CD8-positive, alpha-beta memory T cell (primary cell): ENCODE measurements around the gene FAM180A. TPM values are rescaled to one million over a fixed set of nuclear protein-coding genes. Genes with fewer than 3 reads are reported as not detected.
A peak's percentile ranks its signal among the peaks of the same experiment; 100 is the strongest.

Source experiments
- CTCF ChIA-PET: fragments of 350-600 bp; sonication (Branson Sonifier 250); formaldehyde crosslinking; loops from one replicate; lab custom pipeline; 2021; ENCODE audit warnings: antibody characterized with exemption; lab: Charles Lee
- POLR2A ChIA-PET: fragments of 350-600 bp; sonication (Branson Sonifier 250); formaldehyde crosslinking; loops from one replicate; lab custom pipeline; 2021; ENCODE audit warnings: antibody characterized with exemption; lab: Charles Lee
- DNase-seq, 5 donors: peaks; one replicate each; pipeline versions ENCODE4 v3.0.0 to v3.0.0-alpha.2; 2020 to 2022; ENCODE audit warnings: mixed read lengths in 1 of 5
- H3K27ac ChIP-seq: one replicate; pipeline ENCODE4 v1.7.0; 2013; ENCODE audit warnings: low read depth, mild to moderate bottlenecking, low read length, moderate library complexity
- H3K27me3 ChIP-seq: 2 replicates; pipeline ENCODE4 v1.7.0; 2013; ENCODE audit warnings: low read length, mild to moderate bottlenecking; ENCODE audit not compliant: insufficient read depth, poor library complexity, severe bottlenecking
- H3K36me3 ChIP-seq: 2 replicates; pipeline ENCODE4 v1.7.0; 2013; ENCODE audit warnings: mild to moderate bottlenecking, low read length, moderate library complexity; ENCODE audit not compliant: insufficient read depth
- H3K4me1 ChIP-seq: 2 replicates; pipeline ENCODE4 v1.7.0; 2013; ENCODE audit warnings: mild to moderate bottlenecking, low read length, moderate library complexity; ENCODE audit not compliant: insufficient read depth
- H3K4me3 ChIP-seq: 2 replicates; pipeline ENCODE4 v1.7.0; 2013; ENCODE audit warnings: mild to moderate bottlenecking, low read length
- H3K9me3 ChIP-seq: 2 replicates; pipeline ENCODE4 v1.7.0; 2013; ENCODE audit warnings: mild to moderate bottlenecking, low read length
- H3K27ac Mint-ChIP-seq, 8 donors: one replicate each; pipeline ENCODE4 v1.8.0; 2020 to 2021; ENCODE audit warnings: mixed read lengths in 8 of 8, mild to moderate bottlenecking in 6 of 8, inconsistent platforms in 3 of 8, moderate library complexity in 3 of 8
- H3K27me3 Mint-ChIP-seq, 2 donors: one replicate each; pipeline ENCODE4 v1.8.0; 2020 to 2021; ENCODE audit warnings: mixed read lengths in 2 of 2, mild to moderate bottlenecking in 1 of 2, moderate library complexity in 1 of 2
- H3K36me3 Mint-ChIP-seq, 3 donors: one replicate each; pipeline ENCODE4 v1.8.0; 2020 to 2021; ENCODE audit warnings: mixed read lengths in 3 of 3, inconsistent platforms in 1 of 3, mild to moderate bottlenecking in 1 of 3
- H3K4me1 Mint-ChIP-seq, 3 donors: one replicate each; pipeline ENCODE4 v1.8.0; 2020 to 2021; ENCODE audit warnings: mixed read lengths in 3 of 3, inconsistent platforms in 1 of 3, mild to moderate bottlenecking in 1 of 3
- H3K4me3 Mint-ChIP-seq, 7 donors: one replicate each; pipeline ENCODE4 v1.8.0; 2020 to 2021; ENCODE audit warnings: mixed read lengths in 7 of 7, mild to moderate bottlenecking in 6 of 7, moderate library complexity in 4 of 7, inconsistent platforms in 2 of 7
- H3K9me3 Mint-ChIP-seq, 5 donors: one replicate each; pipeline ENCODE4 v1.8.0; 2020 to 2022; ENCODE audit warnings: mixed read lengths in 5 of 5, mild to moderate bottlenecking in 3 of 5, moderate library complexity in 2 of 5, inconsistent platforms in 1 of 5
- polyA plus RNA-seq: library from polyadenylated mRNA; unstranded; fragments of 300-500 nt; fragmentation: Illumina TruSeq; gene quantifications from one replicate; pipeline ENCODE4 v1.2.3, GENCODE V29; 2021
- total RNA-seq, 2 experiments: library from RNA; stranded (reverse); gene quantifications; one replicate each; pipeline ENCODE4 v1.2.3, GENCODE V29; 2021

The FAM180A gene
- total RNA-seq (not detected), polyA plus RNA-seq (not detected)

DNA sequence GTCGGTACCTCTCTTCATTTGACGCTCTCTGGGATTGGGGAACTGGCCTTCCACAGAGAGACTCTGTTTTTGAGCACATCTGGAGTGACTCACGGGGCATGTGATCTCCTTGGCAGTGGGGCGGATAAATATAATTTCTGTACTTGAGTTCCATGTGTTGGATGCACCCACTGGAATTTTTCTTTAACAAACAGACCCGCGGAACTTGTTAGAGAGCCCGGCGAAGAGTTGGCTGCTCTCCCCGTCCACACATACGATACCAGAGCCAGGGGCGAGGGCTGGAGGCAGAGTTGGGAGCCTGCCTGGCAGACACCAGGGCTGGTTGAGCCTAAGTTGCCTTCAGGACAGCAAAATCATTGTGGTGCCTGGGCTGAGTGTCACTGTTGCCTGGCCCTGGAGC, at the start of gene FAM180A:
FAM180A (minus strand) TSS at position 44 of the 400 bp plus-strand sequence. CDS start 233 bp downstream, outside the sequence.
- POLR2A ChIA-PET = no interaction called here
- H3K9me3 Mint-ChIP-seq = no peaks in the 10 kb centered on the region
- CTCF ChIA-PET = no interaction called here

DNA sequence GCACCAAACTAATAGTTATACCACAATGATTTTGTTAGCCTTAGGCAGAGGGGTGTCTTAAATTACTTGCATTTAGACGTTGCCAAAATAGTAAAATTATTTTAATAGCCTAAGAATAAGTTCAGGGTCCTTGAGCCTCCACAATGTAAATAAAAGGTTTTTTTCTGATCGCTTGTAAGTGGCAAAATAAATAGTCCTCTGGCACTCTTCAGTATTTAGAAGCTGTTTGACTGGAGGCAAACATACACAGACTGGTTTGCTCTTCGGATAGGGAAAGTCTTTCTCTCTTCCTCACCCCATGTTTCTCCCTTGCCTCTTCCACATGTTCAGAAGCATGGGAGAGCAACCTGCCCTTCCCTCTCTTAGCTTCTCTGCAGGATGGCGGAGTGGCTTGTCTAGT, 49.5 kb upstream of the FAM180A start:
- H3K4me3 Mint-ChIP-seq = no peak overlapping the region
- H3K9me3 ChIP-seq = no peaks in the 10 kb centered on the region

More for the DNA sequence above, at the start of gene FAM180A:
- Mint-ChIP-seq H3K36me3 (no peaks in the 10 kb centered on the region), H3K27me3 (peaks cover 4 to 11% of the 10 kb centered on the region in 2 donors), H3K4me3 (no peak within 1 kb of the TSS), H3K27ac (peak within 1 kb of the TSS in 1 of 8 donors; percentile 41), H3K4me1 (no peaks in the 10 kb centered on the region)
- Histone ChIP-seq H3K27me3 (no peaks in the 10 kb centered on the region), H3K4me1 (no peaks in the 10 kb centered on the region), H3K4me3 (no peak within 1 kb of the TSS), H3K36me3 (no peaks in the 10 kb centered on the region), H3K27ac (no peak within 1 kb of the TSS), H3K9me3 (no peaks in the 10 kb centered on the region)
- DNase-seq = no peak

GRCh38 chr7:135795846-135796570, 47.4 kb upstream of the FAM180A start:
- no peaks in the 10 kb centered on the region for H3K9me3 ChIP-seq
- no peak overlapping the region for H3K4me3 ChIP-seq
- no peaks in the 10 kb centered on the region for H3K36me3 ChIP-seq
- H3K27me3 Mint-ChIP-seq = peaks cover 3 to 32% of the 10 kb centered on the region in 2 donors
- peaks cover 3 to 12% (median 5%) of the 10 kb centered on the region in 3 donors for H3K4me1 Mint-ChIP-seq
- H3K27ac Mint-ChIP-seq = no peak overlapping the region
- peaks cover 2% of the 10 kb centered on the region for H3K4me1 ChIP-seq
- H3K27ac ChIP-seq = no peak overlapping the region
- ChIA-PET POLR2A (no interaction called here), CTCF (interaction anchor here (0.8 to 1.8 kb wide), 2 partner anchors 214 to 217 kb away, joined by 4 read pairs; no protein-coding TSS in a partner anchor)
- no peak for DNase-seq
- peaks cover 15% of the 10 kb centered on the region for H3K27me3 ChIP-seq
- H3K4me3 Mint-ChIP-seq = no peak overlapping the region
- no peaks in the 10 kb centered on the region for H3K9me3 Mint-ChIP-seq
- H3K36me3 Mint-ChIP-seq = no peaks in the 10 kb centered on the region

More for the DNA sequence above, 49.5 kb upstream of the FAM180A start:
- H3K36me3 Mint-ChIP-seq = no peaks in the 10 kb centered on the region
- peaks cover 7 to 16% (median 8%) of the 10 kb centered on the region in 3 donors for H3K4me1 Mint-ChIP-seq
- CTCF ChIA-PET = interaction anchor here (0.9 to 2.5 kb wide), 3 partner anchors 10 to 214 kb away, joined by 3 to 14 read pairs (median 4); no protein-coding TSS in a partner anchor
- DNase-seq = no peak
- peak overlapping the region in 1 of 8 donors; percentile 30 for H3K27ac Mint-ChIP-seq
- H3K36me3 ChIP-seq = no peaks in the 10 kb centered on the region
- POLR2A ChIA-PET = no interaction called here
- no peak overlapping the region for H3K27ac ChIP-seq
- no peaks in the 10 kb centered on the region for H3K9me3 Mint-ChIP-seq
- H3K27me3 Mint-ChIP-seq = peaks cover 3 to 29% of the 10 kb centered on the region in 2 donors
- no peak overlapping the region for H3K4me3 ChIP-seq
- peaks cover 15% of the 10 kb centered on the region for H3K27me3 ChIP-seq
- H3K4me1 ChIP-seq = peaks cover 5% of the 10 kb centered on the region

DNA sequence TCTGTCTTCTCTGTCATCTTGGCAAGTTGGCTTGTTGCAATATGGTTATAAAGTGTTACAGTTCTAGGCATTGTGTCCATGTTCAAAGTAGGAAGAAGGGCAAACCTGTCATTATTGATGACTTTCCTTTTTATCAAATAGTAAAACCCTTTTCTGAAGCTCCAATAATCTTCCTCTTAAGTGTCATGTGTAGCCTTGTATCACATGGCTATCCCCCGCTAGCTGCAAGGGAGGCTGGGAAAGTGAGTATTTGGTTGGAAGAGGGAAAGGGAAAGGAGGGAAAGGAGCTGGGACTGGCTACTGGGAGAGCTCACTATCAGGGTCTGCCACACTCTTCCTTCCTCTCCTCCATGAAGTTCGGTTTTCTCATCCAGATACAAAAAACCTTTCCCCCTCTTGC, 45.2 kb upstream of the FAM180A start:
- Mint-ChIP-seq H3K9me3 (no peaks in the 10 kb centered on the region), H3K4me3 (no peak overlapping the region), H3K27me3 (peaks cover 3 to 18% of the 10 kb centered on the region in 2 donors), H3K4me1 (peaks cover 0 to 7% (median 2%) of the 10 kb centered on the region in 3 donors), H3K36me3 (no peaks in the 10 kb centered on the region), H3K27ac (no peak overlapping the region)
- ChIA-PET CTCF (no interaction called here), POLR2A (no interaction called here)
- no peak for DNase-seq
- no peaks in the 10 kb centered on the region for H3K27me3 ChIP-seq
- H3K27ac ChIP-seq = no peak overlapping the region
- H3K36me3 ChIP-seq = no peaks in the 10 kb centered on the region
- no peaks in the 10 kb centered on the region for H3K9me3 ChIP-seq
- no peak overlapping the region for H3K4me3 ChIP-seq
- H3K4me1 ChIP-seq = no peaks in the 10 kb centered on the region

- CTCF ChIA-PET = no interaction called here
- Mint-ChIP-seq H3K4me3 (no peak overlapping the region), H3K27ac (no peak overlapping the region), H3K4me1 (peaks cover 0 to 7% (median 2%) of the 10 kb centered on the region in 3 donors), H3K9me3 (no peaks in the 10 kb centered on the region), H3K36me3 (no peaks in the 10 kb centered on the region), H3K27me3 (peaks cover 4 to 15% of the 10 kb centered on the region in 2 donors)
- DNase-seq = no peak
- Histone ChIP-seq H3K4me1 (no peaks in the 10 kb centered on the region), H3K27me3 (no peaks in the 10 kb centered on the region), H3K4me3 (no peak overlapping the region), H3K36me3 (no peaks in the 10 kb centered on the region), H3K9me3 (no peaks in the 10 kb centered on the region), H3K27ac (no peak overlapping the region)
- POLR2A ChIA-PET = no interaction called here
Observed at GRCh38 chr7:135792866-135793265, 44.3 kb upstream of the FAM180A start.

- H3K9me3 Mint-ChIP-seq = no peaks in the 10 kb centered on the region
- peaks cover 3 to 15% of the 10 kb centered on the region in 2 donors for H3K27me3 Mint-ChIP-seq
- H3K9me3 ChIP-seq = no peaks in the 10 kb centered on the region
- peaks cover 0 to 7% (median 2%) of the 10 kb centered on the region in 3 donors for H3K4me1 Mint-ChIP-seq
- no peaks in the 10 kb centered on the region for H3K4me1 ChIP-seq
- ChIA-PET CTCF (no interaction called here), POLR2A (no interaction called here)
- no peak overlapping the region for H3K27ac Mint-ChIP-seq
- H3K36me3 ChIP-seq = no peaks in the 10 kb centered on the region
- no peak overlapping the region for H3K4me3 ChIP-seq
- no peak for DNase-seq
- no peaks in the 10 kb centered on the region for H3K27me3 ChIP-seq
- H3K4me3 Mint-ChIP-seq = no peak overlapping the region
- H3K36me3 Mint-ChIP-seq = no peaks in the 10 kb centered on the region
- H3K27ac ChIP-seq = no peak overlapping the region
Observed at GRCh38 chr7:135792363-135792668, 43.7 kb upstream of the FAM180A start.

GRCh38 chr7:135791543-135792362, 43.1 kb upstream of the FAM180A start:
- Mint-ChIP-seq H3K9me3 (no peaks in the 10 kb centered on the region), H3K36me3 (no peaks in the 10 kb centered on the region), H3K27ac (no peak overlapping the region), H3K4me3 (no peak overlapping the region), H3K27me3 (peaks cover 3 to 15% of the 10 kb centered on the region in 2 donors), H3K4me1 (peaks cover 0 to 2% (median 0%) of the 10 kb centered on the region in 3 donors)
- H3K27me3 ChIP-seq = no peaks in the 10 kb centered on the region
- DNase-seq = no peak
- H3K4me1 ChIP-seq = no peaks in the 10 kb centered on the region
- ChIA-PET POLR2A (no interaction called here), CTCF (no interaction called here)
- no peak overlapping the region for H3K27ac ChIP-seq
- no peaks in the 10 kb centered on the region for H3K9me3 ChIP-seq
- no peaks in the 10 kb centered on the region for H3K36me3 ChIP-seq
- no peak overlapping the region for H3K4me3 ChIP-seq

DNA sequence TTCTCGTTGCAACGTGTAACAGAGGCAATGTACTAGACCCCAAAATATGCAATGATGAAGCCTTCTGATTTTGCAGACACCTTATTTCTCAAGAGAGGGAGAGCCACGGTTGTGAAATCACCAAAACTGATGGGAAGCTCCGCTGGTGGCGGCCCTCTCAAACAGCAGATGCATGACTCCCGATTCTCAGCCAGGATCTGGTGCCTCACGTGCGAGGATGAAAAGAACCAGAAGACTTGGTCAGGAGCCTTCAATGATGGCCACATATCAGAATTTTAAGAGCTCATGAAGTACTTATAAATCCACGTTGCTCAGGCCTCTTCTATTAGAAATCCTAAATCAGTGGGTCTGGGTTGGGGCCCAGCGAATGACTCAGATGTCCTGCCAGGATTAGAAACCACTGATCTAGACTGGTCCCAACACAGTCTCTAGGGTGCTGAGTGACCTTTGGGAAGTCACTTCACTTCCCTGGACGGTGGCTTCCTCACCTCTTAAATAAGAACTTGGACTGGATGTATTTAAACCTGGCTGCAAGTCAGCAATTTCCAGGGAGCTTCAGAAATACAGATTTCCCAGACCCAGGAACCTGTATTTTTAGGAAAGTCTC, 41.9 kb upstream of the FAM180A start:
- Mint-ChIP-seq H3K27me3 (peaks cover 5 to 18% of the 10 kb centered on the region in 2 donors), H3K4me1 (no peaks in the 10 kb centered on the region), H3K27ac (no peak overlapping the region), H3K9me3 (no peaks in the 10 kb centered on the region), H3K4me3 (no peak overlapping the region), H3K36me3 (no peaks in the 10 kb centered on the region)
- Histone ChIP-seq H3K9me3 (no peaks in the 10 kb centered on the region), H3K4me3 (no peak overlapping the region), H3K4me1 (no peaks in the 10 kb centered on the region), H3K27ac (no peak overlapping the region), H3K36me3 (no peaks in the 10 kb centered on the region), H3K27me3 (no peaks in the 10 kb centered on the region)
- POLR2A ChIA-PET = no interaction called here
- CTCF ChIA-PET = no interaction called here
- no peak for DNase-seq
